Measurements from ENCODE around the gene TBX6.

Gene TBX6

GRCh38 chr16:30113031-30113710, 21.4 kb upstream of the TBX6 start, which contains the start of gene GDPD3:
Gene GDPD3, minus strand, starts transcription at chr16:30113537. Its CDS starts 59 bp downstream, at chr16:30113478.
- DNase-seq = no peak

GRCh38 chr16:30112197-30113030, 20.7 kb upstream of the TBX6 start:
- no peak for DNase-seq

GRCh38 chr16:30110661-30111060, 18.9 kb upstream of the TBX6 start:
- no peak for DNase-seq

- DNase-seq = no peak
Measured at GRCh38 chr16:30108059-30108850, 16.5 kb upstream of the TBX6 start.

GRCh38 chr16:30104492-30104891, 12.8 kb upstream of the TBX6 start:
- no peak for DNase-seq

DNA sequence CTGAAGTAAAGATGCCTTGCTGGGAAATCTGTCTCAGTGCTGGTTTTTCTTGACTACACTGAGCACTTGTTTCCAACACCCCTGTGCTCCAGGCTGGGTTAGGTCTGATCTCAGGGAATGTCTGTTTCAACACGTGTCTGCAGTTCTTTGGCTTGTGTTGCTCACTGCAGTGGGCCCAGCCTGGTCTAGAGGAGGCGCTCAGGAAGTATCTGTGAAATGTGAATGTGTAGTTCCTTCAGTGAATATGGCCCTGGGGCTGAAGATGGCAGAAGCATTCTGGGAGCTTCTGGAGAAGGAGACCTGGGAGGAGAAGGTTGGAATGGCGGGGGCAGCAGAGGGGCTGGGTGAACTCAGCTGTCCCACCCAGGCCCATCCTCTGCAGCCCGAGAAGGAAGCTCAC, 12.4 kb upstream of the TBX6 start:
- no peak for DNase-seq

DNA sequence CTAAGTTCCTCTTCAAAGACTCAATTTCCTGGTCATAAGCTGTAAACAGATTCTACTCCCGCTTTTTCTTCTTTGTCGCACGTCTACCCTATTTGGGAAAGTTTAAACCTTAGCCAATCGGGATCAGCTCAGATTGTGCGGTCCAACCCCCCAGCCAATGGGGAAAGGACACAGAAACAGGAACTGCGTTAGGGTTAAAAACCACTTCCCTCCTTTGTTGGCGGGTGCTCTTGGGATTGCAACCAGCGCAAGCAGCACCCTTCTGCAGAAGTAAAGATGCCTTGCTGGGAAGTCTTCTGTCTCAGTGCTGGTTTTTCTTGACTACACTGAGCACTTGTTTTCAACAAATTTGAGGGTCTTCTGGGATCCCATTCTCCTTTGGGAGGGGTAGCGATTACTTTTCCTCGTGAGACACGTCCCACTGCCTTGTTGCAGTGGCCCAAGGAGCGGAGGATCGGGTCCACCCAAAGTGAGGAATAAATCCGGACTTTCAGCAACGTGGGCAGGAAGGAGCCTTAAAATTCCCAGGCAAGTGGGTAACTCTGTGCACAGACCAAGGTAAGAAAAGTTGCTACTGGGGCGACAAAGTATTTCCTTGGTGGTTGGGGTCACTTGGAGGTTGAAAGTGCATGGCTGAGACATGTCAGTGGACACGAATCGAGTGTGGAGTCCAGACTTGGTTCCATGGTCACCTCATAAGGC, 5.3 kb upstream of the TBX6 start:
- no peak for DNase-seq

DNA sequence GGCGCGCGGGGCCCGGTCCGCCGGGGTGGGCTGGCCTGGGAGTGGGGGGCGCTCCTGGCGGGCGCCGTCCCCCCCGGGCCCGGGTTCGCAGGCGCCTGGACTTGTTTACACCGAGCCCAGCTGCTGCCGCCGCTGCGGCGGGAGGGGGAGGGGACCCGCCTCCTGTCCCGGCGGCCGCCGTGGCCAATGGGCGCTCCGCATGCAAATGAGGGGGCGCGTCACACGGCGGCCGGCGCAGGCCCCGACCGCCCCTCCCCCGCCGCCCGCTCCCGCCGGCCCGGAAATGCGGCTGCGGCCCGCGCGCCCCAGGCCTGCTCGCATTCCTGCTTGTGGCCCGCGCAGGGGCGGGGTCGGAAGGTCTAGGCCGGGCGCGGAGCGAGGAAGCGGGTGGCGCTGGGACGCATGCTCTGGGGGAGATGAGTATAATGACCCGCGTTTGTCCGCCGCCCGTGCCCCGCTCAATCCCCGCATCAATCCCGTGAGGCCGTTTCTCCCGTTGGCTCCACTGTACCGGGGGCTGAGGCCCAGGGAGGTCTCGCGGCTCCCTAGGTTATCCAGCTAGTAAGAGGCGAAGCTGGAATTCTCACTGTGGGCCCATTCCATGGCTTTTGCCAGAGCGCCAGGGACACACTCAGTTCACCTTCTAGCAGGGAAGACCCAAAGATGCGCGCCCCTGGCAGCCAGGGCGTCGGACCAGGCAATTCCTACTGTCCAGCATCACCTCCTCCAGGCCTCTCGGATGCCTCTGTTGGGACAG, 4.6 kb upstream of the TBX6 start, which contains the start of gene YPEL3:
Gene YPEL3, minus strand, starts transcription at position 109 of the 757 bp plus-strand sequence. CDS start 731 bp downstream, outside the sequence.
- DNase-seq = peak; percentile 92

DNA sequence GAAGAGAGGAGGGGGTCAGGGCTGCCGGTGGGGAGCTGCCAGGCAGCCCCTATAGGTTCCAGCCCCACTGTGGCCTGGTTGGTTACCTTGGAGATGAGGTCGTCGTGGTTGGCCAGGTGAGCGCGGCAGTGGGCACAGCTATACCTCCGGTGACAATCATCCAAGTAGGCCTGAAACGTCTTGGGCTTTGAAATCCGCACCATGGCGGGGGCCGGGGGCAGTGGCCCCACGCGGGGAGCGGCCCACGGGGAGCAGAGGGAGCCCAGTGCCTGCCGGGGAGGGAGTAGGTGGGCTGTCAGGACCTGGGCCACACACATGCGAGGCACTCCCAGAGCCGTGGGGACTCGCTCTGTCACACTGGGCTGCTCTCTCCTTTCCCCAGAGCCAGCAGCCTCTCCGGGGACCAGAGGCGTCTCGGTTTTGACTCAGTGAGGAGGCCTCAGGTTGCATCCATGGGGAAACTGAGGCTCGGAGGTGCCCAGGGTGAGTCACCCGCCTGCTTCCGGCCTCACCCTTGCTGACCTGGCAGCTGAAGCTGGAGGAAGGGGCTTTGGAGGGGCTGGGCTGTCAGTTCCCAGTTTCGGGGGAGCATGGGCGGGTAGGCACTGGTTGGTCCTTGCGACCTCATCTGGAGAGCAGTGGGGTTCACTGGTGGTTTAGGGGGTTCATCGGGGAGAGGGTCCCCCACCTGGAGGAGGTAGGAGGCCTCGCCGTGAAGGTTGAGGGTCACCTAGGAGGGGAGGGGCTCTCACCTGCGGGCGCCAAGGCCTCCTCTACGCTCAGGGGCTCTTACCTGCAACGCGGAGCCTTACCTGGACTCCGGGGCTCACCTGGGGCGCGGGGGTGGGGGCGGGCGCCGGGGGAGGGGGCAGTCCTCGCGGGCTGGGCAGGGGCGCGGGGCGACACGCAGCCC, 3.7 kb upstream of the TBX6 start:
- no peak for DNase-seq

DNA sequence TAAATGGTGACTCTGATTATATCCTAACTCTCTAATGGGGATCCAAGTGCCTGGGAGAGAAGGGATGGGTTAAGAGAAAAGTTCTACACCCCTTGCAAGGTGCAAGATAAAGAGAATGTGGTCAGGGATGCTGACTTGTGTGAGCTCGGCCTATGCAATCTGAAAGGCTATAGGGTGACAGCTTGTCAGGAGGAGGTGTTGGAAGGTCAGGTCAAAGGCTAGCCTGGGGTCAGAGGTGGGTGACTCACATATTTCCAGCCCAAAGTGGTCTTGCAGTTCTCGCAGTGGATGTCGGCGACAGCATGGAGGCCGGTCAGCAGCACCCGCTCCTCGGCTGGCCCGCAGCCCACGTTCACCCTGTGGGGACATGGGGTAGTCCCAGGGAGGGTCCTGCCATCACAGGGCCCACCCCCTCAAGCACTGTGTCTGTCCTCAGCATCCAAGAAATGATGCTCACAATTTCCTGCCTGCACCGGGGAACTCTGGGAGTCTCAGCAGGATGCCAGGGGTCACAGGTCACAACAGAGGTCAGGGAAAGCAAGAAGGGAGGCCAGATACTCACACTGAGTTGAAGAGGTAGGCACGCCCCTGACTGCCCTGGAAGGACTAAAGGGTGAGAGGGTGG, 2.9 kb upstream of the TBX6 start:
- no peak for DNase-seq

DNA sequence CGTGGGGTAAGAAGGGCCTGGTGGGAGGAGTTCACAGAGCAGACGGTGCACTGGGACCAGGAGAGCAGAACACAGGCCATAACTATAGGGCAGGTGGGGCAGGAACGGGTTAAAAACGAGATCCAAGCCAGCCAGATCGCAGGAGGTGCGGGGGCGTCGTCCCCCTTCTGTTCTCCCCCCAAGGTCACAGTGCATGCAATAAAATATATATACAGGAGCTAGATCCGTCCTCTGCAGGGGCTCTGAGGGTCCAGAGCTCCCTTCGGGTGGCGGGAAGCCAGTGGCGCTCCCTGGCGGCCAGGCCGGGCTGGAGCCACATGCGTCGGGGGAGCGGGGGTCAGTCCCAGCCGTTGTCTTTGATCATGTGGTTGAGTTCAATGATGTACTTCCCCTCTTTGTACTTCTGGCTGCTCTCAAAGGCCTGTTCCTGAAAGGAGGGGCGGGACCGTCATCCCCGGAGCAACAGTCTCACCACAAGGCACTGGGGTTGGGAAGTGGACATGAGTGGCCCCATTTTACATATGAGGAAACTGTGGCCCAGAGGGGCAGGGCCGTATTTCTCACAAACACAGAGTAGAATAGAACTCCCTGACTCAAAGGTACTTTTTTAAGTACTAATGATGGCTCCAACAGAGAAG, 768 bp upstream of the TBX6 start:
- peak; percentile 83 for DNase-seq

DNA sequence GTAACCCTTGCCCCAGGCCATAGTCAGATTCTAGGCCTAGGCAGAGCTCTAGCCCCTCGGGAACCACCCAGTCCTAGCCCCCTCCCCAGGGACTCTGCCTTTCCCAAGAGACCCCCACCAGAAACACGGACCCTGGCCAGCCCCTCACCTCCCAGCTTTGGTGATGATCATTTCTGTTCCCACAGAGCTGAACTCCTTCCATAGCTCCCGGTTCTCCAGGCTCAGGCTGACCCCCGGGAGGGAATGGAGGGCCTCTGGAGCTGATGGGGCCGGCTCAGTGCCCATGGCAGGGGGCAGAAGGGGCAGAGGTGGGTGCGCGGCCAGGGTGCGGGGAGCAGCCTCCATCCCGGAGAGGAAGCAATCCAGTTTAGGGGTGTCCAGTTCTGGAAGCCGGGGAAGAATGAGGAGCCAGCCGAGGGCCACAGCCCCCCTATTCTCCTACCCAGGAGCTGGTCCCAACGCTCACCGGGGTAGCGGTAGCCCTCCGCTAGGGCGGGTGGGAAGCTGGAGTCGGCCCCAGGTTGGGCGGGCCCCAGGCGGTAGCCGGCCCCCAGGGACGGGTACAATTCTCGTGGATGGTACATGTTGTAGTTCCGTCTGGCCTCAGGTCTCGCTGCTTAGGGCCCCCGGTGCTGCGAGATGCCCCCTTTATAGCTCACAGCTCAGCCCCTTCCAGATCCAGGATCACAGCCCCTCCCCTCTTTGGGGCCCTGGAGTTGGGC, 953 bp downstream of the TBX6 start:
- no peak for DNase-seq

DNA sequence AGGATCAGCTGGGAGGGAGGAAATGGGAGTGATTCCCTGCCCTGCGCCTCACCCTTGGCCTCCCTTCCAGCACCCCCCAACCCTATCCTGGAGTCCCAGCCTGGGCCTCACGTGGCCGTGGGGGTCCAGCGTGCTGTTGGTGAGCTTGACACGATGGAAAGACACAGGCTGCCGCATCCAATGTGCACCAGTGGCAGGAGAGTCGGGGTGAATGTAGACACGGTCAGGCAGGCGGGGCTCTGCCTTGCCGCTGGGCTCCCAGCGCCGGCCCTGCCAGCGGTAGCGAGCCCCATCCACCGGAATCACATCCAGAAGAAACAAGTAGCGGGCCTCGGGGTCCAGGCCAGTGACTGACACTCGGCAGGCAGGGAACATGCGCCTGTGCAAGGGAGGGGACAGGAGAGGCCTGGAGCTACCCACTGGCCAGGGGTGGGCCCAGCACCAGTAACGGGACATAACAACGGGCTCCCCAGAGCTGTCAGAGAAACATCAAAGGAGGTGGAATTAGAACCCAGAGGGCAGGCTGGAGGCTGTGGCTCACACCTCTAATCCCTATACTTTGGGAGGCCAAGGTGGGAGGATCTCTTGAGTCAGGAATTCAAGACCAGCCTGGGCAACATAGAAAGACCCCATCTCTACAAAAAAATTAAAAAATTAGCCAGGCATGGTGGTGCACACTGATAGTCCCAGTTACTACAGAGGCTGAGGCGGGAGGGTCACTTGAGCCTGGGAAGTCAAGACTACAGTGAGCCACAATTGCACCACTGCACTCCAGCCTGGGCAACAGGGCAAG, 2.7 kb downstream of the TBX6 start:
- DNase-seq = no peak

DNA sequence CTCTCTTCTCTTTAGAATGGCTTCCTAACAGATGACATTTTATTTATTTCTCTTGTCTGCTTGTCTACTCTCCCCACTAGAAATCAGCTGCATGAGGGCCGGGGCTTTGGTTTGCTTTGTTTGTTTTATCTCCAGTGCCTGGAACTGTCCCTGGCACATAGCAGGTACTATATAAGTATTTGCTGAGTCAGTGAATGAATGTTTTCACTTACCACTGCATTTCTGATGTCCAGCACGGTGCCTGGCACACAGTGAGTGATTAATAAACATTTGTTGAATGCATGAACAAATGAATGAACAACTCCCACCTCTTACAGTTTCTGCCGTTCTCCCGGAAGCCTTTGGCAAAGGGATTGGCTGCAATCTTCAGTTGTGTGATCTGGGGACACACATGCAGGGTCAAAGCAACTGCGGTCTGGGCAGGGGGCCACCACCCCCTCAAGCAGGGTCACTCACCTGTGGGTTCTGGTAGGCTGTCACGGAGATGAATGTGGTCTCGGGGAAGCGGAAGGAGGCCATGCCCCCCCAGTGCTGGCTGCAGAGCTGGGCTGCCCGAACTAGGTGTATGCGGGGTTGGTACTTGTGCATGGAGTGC, 3.4 kb downstream of the TBX6 start:
- no peak for DNase-seq

GRCh38 chr16:30087181-30087898, 4.4 kb downstream of the TBX6 start:
- DNase-seq = no peak

GRCh38 chr16:30086291-30087140, 5.2 kb downstream of the TBX6 start:
- DNase-seq = no peak

Measured in NCI-H510A (cell line).